Kidney epithelial cell (primary cell): ENCODE measurements around the gene TEAD4. TPM values are rescaled to one million over a fixed set of nuclear protein-coding genes. Genes with fewer than 3 reads are reported as not detected.

Experiments
- DNase-seq: peaks from one replicate; pipeline ENCODE4 v3.0.0-alpha.2; 2010; ENCODE audit warnings: low read depth
- H3K27me3 ChIP-seq: 2 replicates; pipeline ENCODE4 v1.6.0; 2011; ENCODE audit warnings: low read length; ENCODE audit not compliant: control insufficient read depth, insufficient read depth
- H3K36me3 ChIP-seq: 2 replicates; pipeline ENCODE4 v1.5.1; 2011; ENCODE audit warnings: low read length; ENCODE audit not compliant: control insufficient read depth, insufficient read depth
- H3K4me3 ChIP-seq: 2 replicates; pipeline ENCODE4 v1.5.1; 2011; ENCODE audit warnings: low read depth, mild to moderate bottlenecking, control low read depth, low read length
- CTCF ChIP-seq: IDR thresholded peaks from 2 replicates; pipeline ENCODE4 v1.5.1; 2011; ENCODE audit warnings: mild to moderate bottlenecking, moderate library complexity, low read length, control low read depth, inconsistent platforms; ENCODE audit not compliant: insufficient read depth, poor library complexity, severe bottlenecking
- total RNA-seq: library from RNA; depleted of rRNA; stranded (reverse); fragments of >200 nt; gene quantifications from 2 replicates; pipeline ENCODE4 v1.2.3, GENCODE V29; 2015

TEAD4 gene
- total RNA-seq, 1 donor from 2014 or later = 38.6 TPM

GRCh38 chr12:3089588-3089987 lies 130.4 kb downstream of the TEAD4 start:
- DNase-seq = no peak
- Histone ChIP-seq H3K36me3 (peaks cover 2% of the 10 kb centered on the region), H3K4me3 (no peak overlapping the region), H3K27me3 (no peaks in the 10 kb centered on the region)
- TF ChIP-seq CTCF = no peak

Other genes starting within 250 kb of the TEAD4 start
- 40.0 and 46.6 TPM in 2 replicates for gene FKBP4, start 164.4 kb upstream of the TEAD4 start, total RNA-seq
- 26.1 and 34.4 TPM in 2 replicates for gene ITFG2, start 146.7 kb upstream of the TEAD4 start, total RNA-seq
- gene NRIP2, start 124.4 kb upstream of the TEAD4 start, total RNA-seq = not detected in 2 replicates
- gene TEX52, start 102.4 kb upstream of the TEAD4 start, total RNA-seq = not detected in 2 replicates
- gene FOXM1, start 82.2 kb upstream of the TEAD4 start, total RNA-seq = 12.2 and 14.3 TPM in 2 replicates
- 18.8 and 20.3 TPM in 2 replicates for gene RHNO1, start 82.2 kb upstream of the TEAD4 start, total RNA-seq
- 19.1 and 21.2 TPM in 2 replicates for gene TULP3, start 68.5 kb upstream of the TEAD4 start, total RNA-seq
- gene TSPAN9, start 118.0 kb downstream of the TEAD4 start, total RNA-seq = 17.7 and 18.5 TPM in 2 replicates